Stomach (tissue), 4 donors: Measurements from ENCODE around the gene KLHDC7A.

Experiments used
- CTCF ChIP-seq, 7 experiments: fragments of 450-650 bp in 4 of 7; fragments of 200-600 bp in 3 of 7; sonication (generic) in 3 of 7; IDR thresholded peaks; one replicate each; pipeline ENCODE4 v1.5.1; 2016 to 2019; ENCODE audit warnings: antibody characterized with exemption in 7 of 7, control low read depth in 2 of 7, mild to moderate bottlenecking in 1 of 7
- EP300 ChIP-seq: sonication (generic); formaldehyde crosslinking; IDR thresholded peaks from one replicate; pipeline ENCODE4 v1.6.1; 2017; ENCODE audit warnings: antibody characterized with exemption
- POLR2A ChIP-seq, 4 donors: fragments of 450-650 bp; IDR thresholded peaks; one replicate each; pipeline ENCODE4 v1.6.1; 2016; ENCODE audit warnings: antibody characterized with exemption in 4 of 4, control low read depth in 2 of 4, mild to moderate bottlenecking in 1 of 4, moderate library complexity in 1 of 4
- POLR2AphosphoS5 ChIP-seq, 3 donors: sonication (generic); formaldehyde crosslinking; IDR thresholded peaks; one replicate each; pipeline ENCODE4 v1.6.1; 2016; ENCODE audit warnings: antibody characterized with exemption in 3 of 3

GRCh38 chr1:18434041-18434440 lies 46.7 kb upstream of the KLHDC7A start:
- TF ChIP-seq CTCF (IDR thresholded peaks at IDR 0.05): no peak
- TF ChIP-seq POLR2A (IDR thresholded peaks at IDR 0.05): no peak
- no peak for TF ChIP-seq POLR2AphosphoS5 (IDR thresholded peaks at IDR 0.05)
- no peak for TF ChIP-seq EP300
